ENCODE results near the gene BRCA2.

- TF ChIP-seq GATA2 (IDR thresholded peaks at IDR 0.05; ENCODE audit: low read depth, low read length) (no peak), GATA3 (IDR thresholded peaks at IDR 0.05; ENCODE audit: low read depth, low read length) (no peak)
Measured at GRCh38 chr13:32430018-32430747, 114.9 kb downstream of the BRCA2 start.

Measured in SH-SY5Y (cell line).